H9 (cell line): Measurements from ENCODE around the gene NFATC2IP. TPM values are rescaled to one million over a fixed set of nuclear protein-coding genes. Genes with fewer than 3 reads are reported as not detected.

Experiments
- DNase-seq: peaks from one replicate; pipeline ENCODE4 v3.0.0-alpha.2; 2017
- H2AFZ ChIP-seq: one replicate; pipeline ENCODE4 v1.6.1; 2013; ENCODE audit warnings: mild to moderate bottlenecking, low read length, control low read depth, moderate library complexity
- H2AK5ac ChIP-seq: 2 replicates; pipeline ENCODE4 v1.6.1; 2013; ENCODE audit warnings: low read length, control low read depth, mixed read lengths; ENCODE audit not compliant: insufficient read length
- H2BK120ac ChIP-seq: one replicate; pipeline ENCODE4 v1.6.1; 2013; ENCODE audit warnings: low read depth, mild to moderate bottlenecking, low read length, control low read depth, inconsistent platforms; ENCODE audit not compliant: poor library complexity, severe bottlenecking
- H2BK12ac ChIP-seq: 2 replicates; pipeline ENCODE4 v1.6.1; 2013; ENCODE audit warnings: low read length, control low read depth, mixed read lengths, low read depth; ENCODE audit not compliant: insufficient read length
- H2BK15ac ChIP-seq: 2 replicates; pipeline ENCODE4 v1.6.1; 2013; ENCODE audit warnings: low read depth, low read length, control low read depth
- H2BK20ac ChIP-seq: one replicate; pipeline ENCODE4 v1.6.1; 2013; ENCODE audit warnings: low read depth, mild to moderate bottlenecking, low read length, control low read depth, inconsistent platforms; ENCODE audit not compliant: poor library complexity, severe bottlenecking
- H2BK5ac ChIP-seq: 2 replicates; pipeline ENCODE4 v1.6.1; 2013; ENCODE audit warnings: low read length, control low read depth, mixed read lengths; ENCODE audit not compliant: insufficient read length
- H3K14ac ChIP-seq: 2 replicates; pipeline ENCODE4 v1.6.1; 2013; ENCODE audit warnings: low read length, control low read depth; ENCODE audit not compliant: insufficient read depth
- H3K18ac ChIP-seq: 2 replicates; pipeline ENCODE4 v1.6.1; 2013; ENCODE audit warnings: low read depth, mild to moderate bottlenecking, mixed read lengths, low read length, control low read depth; ENCODE audit not compliant: insufficient read length
- H3K23ac ChIP-seq: 2 replicates; pipeline ENCODE4 v1.6.1; 2013; ENCODE audit warnings: low read length, control low read depth, mixed read lengths, low read depth; ENCODE audit not compliant: insufficient read length
- H3K23me2 ChIP-seq: 2 replicates; pipeline ENCODE4 v1.6.1; 2013; ENCODE audit warnings: low read depth, mild to moderate bottlenecking, mixed read lengths, low read length, control low read depth; ENCODE audit not compliant: insufficient read length, poor library complexity, severe bottlenecking
- H3K27ac ChIP-seq: 2 replicates; pipeline ENCODE4 v1.5.1; 2013; ENCODE audit warnings: low read length, control low read depth, mixed read lengths, low read depth; ENCODE audit not compliant: insufficient read length
- H3K27me3 ChIP-seq: 2 replicates; pipeline ENCODE4 v1.6.1; 2013; ENCODE audit warnings: low read length, control low read depth, inconsistent platforms; ENCODE audit not compliant: insufficient read depth
- H3K4ac ChIP-seq: 2 replicates; pipeline ENCODE4 v1.6.1; 2013; ENCODE audit warnings: low read depth, mild to moderate bottlenecking, control low read depth, inconsistent platforms, low read length, moderate library complexity
- H3K4me1 ChIP-seq: 2 replicates; pipeline ENCODE4 v1.6.1; 2013; ENCODE audit warnings: low read length, control low read depth, inconsistent platforms; ENCODE audit not compliant: insufficient read depth
- H3K4me2 ChIP-seq: 2 replicates; pipeline ENCODE4 v1.6.1; 2013; ENCODE audit warnings: low read length, control low read depth, mixed read lengths; ENCODE audit not compliant: insufficient read length, insufficient read depth
- H3K56ac ChIP-seq: 2 replicates; pipeline ENCODE4 v1.6.1; 2013; ENCODE audit warnings: low read depth, mild to moderate bottlenecking, mixed read lengths, low read length, control low read depth; ENCODE audit not compliant: insufficient read length
- H3K79me1 ChIP-seq: 2 replicates; pipeline ENCODE4 v1.6.1; 2013; ENCODE audit warnings: low read depth, mild to moderate bottlenecking, moderate library complexity, low read length, control low read depth, inconsistent platforms; ENCODE audit not compliant: insufficient read depth, poor library complexity, severe bottlenecking
- H3K79me2 ChIP-seq: 2 replicates; pipeline ENCODE4 v1.6.1; 2013; ENCODE audit warnings: low read length, control low read depth, inconsistent platforms; ENCODE audit not compliant: insufficient read depth
- H3K9ac ChIP-seq: 2 replicates; pipeline ENCODE4 v1.6.1; 2013; ENCODE audit warnings: low read length, control low read depth, mixed read lengths; ENCODE audit not compliant: insufficient read length; ENCODE audit errors: extremely low read depth
- H3K9me3 ChIP-seq: one replicate; pipeline ENCODE4 v1.6.1; 2013; ENCODE audit warnings: low read depth, low read length, inconsistent platforms; ENCODE audit not compliant: control insufficient read depth
- H3T11ph ChIP-seq: one replicate; pipeline ENCODE4 v1.6.1; 2013; ENCODE audit warnings: mild to moderate bottlenecking, low read length, control low read depth, inconsistent platforms
- H4K20me1 ChIP-seq: one replicate; pipeline ENCODE4 v1.6.1; 2013; ENCODE audit not compliant: control insufficient read depth, insufficient read length, insufficient read depth
- H4K5ac ChIP-seq: 2 replicates; pipeline ENCODE4 v1.6.1; 2013; ENCODE audit warnings: low read depth, mild to moderate bottlenecking, mixed read lengths, low read length, control low read depth; ENCODE audit not compliant: insufficient read length
- H4K8ac ChIP-seq: replicated peaks from 2 replicates; pipeline ENCODE4 v1.6.1; 2013; ENCODE audit warnings: low read length, control low read depth, mixed read lengths, low read depth; ENCODE audit not compliant: insufficient read length
- H4K91ac ChIP-seq: 2 replicates; pipeline ENCODE4 v1.6.1; 2013; ENCODE audit warnings: low read depth, mild to moderate bottlenecking, moderate library complexity, mixed read lengths, low read length, control low read depth; ENCODE audit not compliant: insufficient read length
- H3K27ac Mint-ChIP-seq, 3 experiments: 2 replicates in 2 of 3; 3 replicates in 1 of 3; pipeline ENCODE4 v1.8.0; 2020 to 2021; ENCODE audit warnings: mixed read lengths in 3 of 3, mild to moderate bottlenecking in 1 of 3, moderate library complexity in 1 of 3
- H3K27me3 Mint-ChIP-seq: 2 replicates; pipeline ENCODE4 v1.8.0; 2021; ENCODE audit warnings: low read depth, mild to moderate bottlenecking, moderate library complexity, mixed read lengths
- H3K36me3 Mint-ChIP-seq, 3 experiments: 2 replicates in 2 of 3; 3 replicates in 1 of 3; pipeline ENCODE4 v1.8.0; 2020 to 2021; ENCODE audit warnings: low read depth in 3 of 3, mixed read lengths in 3 of 3; ENCODE audit not compliant: insufficient read depth in 1 of 3
- H3K4me1 Mint-ChIP-seq, 2 experiments: 2 replicates each; pipeline ENCODE4 v1.8.0; 2020; ENCODE audit warnings: mixed read lengths in 2 of 2
- H3K4me3 Mint-ChIP-seq, 2 experiments: 2 replicates in 1 of 2; 3 replicates in 1 of 2; pipeline ENCODE4 v1.8.0; 2020 to 2021; ENCODE audit warnings: mild to moderate bottlenecking in 2 of 2, mixed read lengths in 2 of 2, moderate library complexity in 1 of 2
- H3K9me3 Mint-ChIP-seq, 2 experiments: 2 replicates in 1 of 2; 3 replicates in 1 of 2; pipeline ENCODE4 v1.8.0; 2020; ENCODE audit warnings: mild to moderate bottlenecking in 2 of 2, mixed read lengths in 2 of 2, moderate library complexity in 1 of 2
- WGBS: extraction: QIAGEN DNeasy Blood & Tissue Kit; methylation state at CpG from one replicate; pipeline ENCODE4 v1.1.7; 2013; ENCODE audit warnings: missing lambda C conversion rate, low lambda C conversion rate, mixed read lengths; ENCODE audit not compliant: insufficient read length; ENCODE audit errors: extremely low coverage; 5-methylcytosine and 5-hydroxymethylcytosine counted together
- total RNA-seq: library from RNA; stranded (reverse); gene quantifications from 2 replicates; pipeline ENCODE4 v1.2.1, GENCODE V29; 2021
- TF ChIP-seq, protein P1 (sequence below): fragments of 200-600 bp; sonication (generic); conservative IDR thresholded peaks from 3 replicates; pipeline ENCODE4 v1.8.0; 2021; ENCODE audit warnings: antibody characterized with exemption, mild to moderate bottlenecking

The NFATC2IP gene
- total RNA-seq, 1 experiment from 2014 or later: 73.8 TPM

DNA sequence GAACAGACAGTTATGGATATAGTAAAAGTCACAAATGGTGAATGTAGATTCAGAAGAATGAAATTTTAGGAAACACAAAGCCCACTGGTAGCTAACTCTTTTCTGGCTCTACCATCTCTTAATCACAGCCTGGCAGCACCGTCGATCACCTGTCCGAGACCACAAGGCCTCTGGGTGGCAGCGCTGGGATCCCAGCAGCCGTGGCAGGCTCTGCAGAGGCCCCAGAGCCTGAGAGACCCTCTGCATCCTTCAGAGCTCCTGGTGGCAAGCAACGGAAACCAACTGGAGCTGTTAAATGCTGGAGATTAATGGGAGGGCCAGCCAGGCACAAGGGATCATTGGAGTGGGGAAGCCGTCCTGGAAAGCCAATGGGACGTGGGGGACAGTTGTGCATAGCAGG, 60.4 kb downstream of the NFATC2IP start:
- no CpG with 5 or more reads among the region's 8 CpGs for WGBS
- TF ChIP-seq, protein P1, sequence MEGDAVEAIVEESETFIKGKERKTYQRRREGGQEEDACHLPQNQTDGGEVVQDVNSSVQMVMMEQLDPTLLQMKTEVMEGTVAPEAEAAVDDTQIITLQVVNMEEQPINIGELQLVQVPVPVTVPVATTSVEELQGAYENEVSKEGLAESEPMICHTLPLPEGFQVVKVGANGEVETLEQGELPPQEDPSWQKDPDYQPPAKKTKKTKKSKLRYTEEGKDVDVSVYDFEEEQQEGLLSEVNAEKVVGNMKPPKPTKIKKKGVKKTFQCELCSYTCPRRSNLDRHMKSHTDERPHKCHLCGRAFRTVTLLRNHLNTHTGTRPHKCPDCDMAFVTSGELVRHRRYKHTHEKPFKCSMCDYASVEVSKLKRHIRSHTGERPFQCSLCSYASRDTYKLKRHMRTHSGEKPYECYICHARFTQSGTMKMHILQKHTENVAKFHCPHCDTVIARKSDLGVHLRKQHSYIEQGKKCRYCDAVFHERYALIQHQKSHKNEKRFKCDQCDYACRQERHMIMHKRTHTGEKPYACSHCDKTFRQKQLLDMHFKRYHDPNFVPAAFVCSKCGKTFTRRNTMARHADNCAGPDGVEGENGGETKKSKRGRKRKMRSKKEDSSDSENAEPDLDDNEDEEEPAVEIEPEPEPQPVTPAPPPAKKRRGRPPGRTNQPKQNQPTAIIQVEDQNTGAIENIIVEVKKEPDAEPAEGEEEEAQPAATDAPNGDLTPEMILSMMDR: peak; percentile 57
- Histone ChIP-seq H3K27me3 (no peaks in the 10 kb centered on the region), H3K79me2 (no peaks in the 10 kb centered on the region), H3K18ac (no peak overlapping the region), H3K56ac (no peak overlapping the region), H2BK120ac (no peak overlapping the region), H3K23ac (no peak overlapping the region), H3T11ph (no peak overlapping the region), H2AK5ac (no peak overlapping the region), H2BK5ac (no peak overlapping the region), H3K4me1 (no peaks in the 10 kb centered on the region), H2BK12ac (no peak overlapping the region), H2AFZ (no peak overlapping the region), H4K8ac (no peak overlapping the region), H2BK20ac (no peak overlapping the region), H4K20me1 (no peaks in the 10 kb centered on the region), H3K9me3 (no peaks in the 10 kb centered on the region), H3K4ac (no peak overlapping the region), H4K5ac (no peak overlapping the region), H4K91ac (no peak overlapping the region), H3K9ac (no peak overlapping the region), H3K79me1 (no peaks in the 10 kb centered on the region), H3K23me2 (no peaks in the 10 kb centered on the region), H2BK15ac (no peak overlapping the region), H3K14ac (no peak overlapping the region), H3K27ac (no peak overlapping the region), H3K4me2 (no peak overlapping the region)
- H3K27ac Mint-ChIP-seq: no peak overlapping the region
- peaks cover 0 to 2% of the 10 kb centered on the region in 2 experiments; a peak in 1 of 5 replicates for H3K9me3 Mint-ChIP-seq
- H3K36me3 Mint-ChIP-seq: no peaks in the 10 kb centered on the region
- peak; percentile 63 for DNase-seq
- H3K4me1 Mint-ChIP-seq: peaks cover 1 to 3% of the 10 kb centered on the region in 2 experiments; a peak in 1 of 4 replicates
- H3K4me3 Mint-ChIP-seq: no peak overlapping the region
- no peaks in the 10 kb centered on the region for H3K27me3 Mint-ChIP-seq
